ENCODE measurements around the gene ANKRD23. TPM values are rescaled to one million over a fixed set of nuclear protein-coding genes. Genes with fewer than 3 reads are reported as not detected.

The ANKRD23 gene
- total RNA-seq, 4 donors from 2014 or later = 3.0 to 8.2 (median 3.2) TPM

GRCh38 chr2:96810783-96811192 is 33.0 kb downstream of the ANKRD23 start:
- intact Hi-C loops (cut with DNase I) = no loop called here
- no peak for TF ChIP-seq CTCF (IDR thresholded peaks at IDR 0.05)
- no peak for TF ChIP-seq POLR2A (IDR thresholded peaks at IDR 0.05)
- Histone ChIP-seq H3K9me3 (no peaks in the 10 kb centered on the region), H3K27ac (no peak overlapping the region), H3K36me3 (peaks cover 6 to 7% of the 10 kb centered on the region in 2 donors), H3K27me3 (no peaks in the 10 kb centered on the region), H3K4me3 (replicated peaks in 1 of 3) (no peak overlapping the region), H3K4me1 (peaks cover 0 to 6% of the 10 kb centered on the region in 2 donors)
- 89% methylated on average over 5 of the region's 5 CpGs for WGBS, 2 donors
- no peak for DNase-seq

GRCh38 chr2:96809951-96810782 is 33.7 kb downstream of the ANKRD23 start:
- H3K4me3 ChIP-seq (replicated peaks in 1 of 3) = no peak overlapping the region
- DNase-seq = no peak
- H3K27ac ChIP-seq = no peak overlapping the region
- no peaks in the 10 kb centered on the region for H3K9me3 ChIP-seq
- H3K27me3 ChIP-seq = no peaks in the 10 kb centered on the region
- H3K4me1 ChIP-seq = peaks cover 0 to 2% of the 10 kb centered on the region in 2 donors
- peaks cover 6 to 7% of the 10 kb centered on the region in 2 donors for H3K36me3 ChIP-seq
- intact Hi-C loops (cut with DNase I) = loop anchor here (10.0 kb wide), 2 partner anchors 175 to 285 kb away; partner anchors contain the start of gene KANSL3
- 92% methylated on average over 11 to 12 of the region's 12 CpGs for WGBS, 2 donors
- TF ChIP-seq CTCF (IDR thresholded peaks at IDR 0.05) (no peak), POLR2A (IDR thresholded peaks at IDR 0.05) (no peak)

- no peak for DNase-seq
- Histone ChIP-seq H3K36me3 (peaks cover 6 to 7% of the 10 kb centered on the region in 2 donors), H3K27ac (no peak overlapping the region), H3K9me3 (no peaks in the 10 kb centered on the region), H3K27me3 (no peaks in the 10 kb centered on the region), H3K4me3 (replicated peaks in 1 of 3) (no peak overlapping the region), H3K4me1 (no peaks in the 10 kb centered on the region)
- 85 to 89% methylated on average over 12 to 13 of the region's 13 CpGs for WGBS, 2 donors
- intact Hi-C loops (cut with DNase I) = loop anchor here (10.0 kb wide), 2 partner anchors 175 to 285 kb away; partner anchors contain the start of gene KANSL3
- TF ChIP-seq CTCF (IDR thresholded peaks at IDR 0.05) (no peak), POLR2A (IDR thresholded peaks at IDR 0.05) (no peak)
Measured at GRCh38 chr2:96809216-96809882, 34.5 kb downstream of the ANKRD23 start.

GRCh38 chr2:96808176-96808837 is 35.5 kb downstream of the ANKRD23 start:
- Histone ChIP-seq H3K9me3 (no peaks in the 10 kb centered on the region), H3K4me3 (replicated peaks in 1 of 3) (no peak overlapping the region), H3K27ac (no peak overlapping the region), H3K4me1 (no peaks in the 10 kb centered on the region), H3K36me3 (peaks cover 6 to 7% of the 10 kb centered on the region in 2 donors), H3K27me3 (no peaks in the 10 kb centered on the region)
- intact Hi-C loops (cut with DNase I) = loop anchor here (10.0 kb wide), 2 partner anchors 174 to 284 kb away; partner anchors contain the start of gene KANSL3
- TF ChIP-seq CTCF (IDR thresholded peaks at IDR 0.05) (no peak), POLR2A (IDR thresholded peaks at IDR 0.05) (no peak)
- 85 to 87% methylated on average over 10 of the region's 10 CpGs for WGBS, 2 donors
- no peak for DNase-seq
